K562 (cell line): Measurements from ENCODE around the gene HECW1. TPM values are rescaled to one million over a fixed set of nuclear protein-coding genes. Genes with fewer than 3 reads are reported as not detected.
A peak's percentile ranks its signal among the peaks of the same experiment; 100 is the strongest.

Experiments used
- ATF1 ChIP-seq, 2 experiments: fragments of 450-650 bp in 1 of 2; IDR thresholded peaks; 2 replicates each; pipeline ENCODE4 v1.6.1; 2016; ENCODE audit warnings: missing compliant biosample characterization in 1 of 2, missing genetic modification characterization in 1 of 2
- ATF3 ChIP-seq, 2 experiments: fragments of 450-650 bp in 1 of 2; sonication (generic) in 1 of 2; formaldehyde crosslinking in 1 of 2; IDR thresholded peaks in 1 of 2; conservative IDR thresholded peaks in 1 of 2; 2 replicates each; pipeline versions ENCODE4 v1.6.1 to v1.8.1; 2016 to 2023; ENCODE audit warnings: mild to moderate bottlenecking in 2 of 2, moderate library complexity in 2 of 2, inconsistent platforms in 1 of 2, missing genetic modification reagents in 1 of 2
- ELF1 ChIP-seq: fragments of 200-800 bp; sonication (Bioruptor generic); IDR thresholded peaks from 2 replicates; pipeline ENCODE4 v1.6.1; 2016; ENCODE audit warnings: missing genetic modification characterization, missing compliant biosample characterization
- L3MBTL2 ChIP-seq: fragments of 450-650 bp; IDR thresholded peaks from 2 replicates; pipeline ENCODE4 v1.6.1; 2016; ENCODE audit warnings: mild to moderate bottlenecking, moderate library complexity
- MGA ChIP-seq: fragments of 450-650 bp; IDR thresholded peaks from 2 replicates; pipeline ENCODE4 v1.6.1; 2016; ENCODE audit warnings: mild to moderate bottlenecking, moderate library complexity
- MITF ChIP-seq: IDR thresholded peaks from 2 replicates; pipeline ENCODE4 v1.6.1; 2014; ENCODE audit warnings: antibody characterized with exemption
- NR2C1 ChIP-seq, 2 experiments: fragments of 450-650 bp; IDR thresholded peaks; 2 replicates each; pipeline ENCODE4 v1.6.1; 2017; ENCODE audit warnings: mild to moderate bottlenecking in 2 of 2, antibody characterized with exemption in 1 of 2, inconsistent platforms in 1 of 2, missing compliant biosample characterization in 1 of 2, missing genetic modification characterization in 1 of 2
- RCOR1 ChIP-seq, 2 experiments: IDR thresholded peaks; 2 replicates each; pipeline ENCODE4 v1.6.1; 2012; ENCODE audit warnings: low read depth in 2 of 2, low read length in 2 of 2, borderline replicate concordance in 1 of 2, improper control_type of control experiment in 1 of 2
- SAP30 ChIP-seq: fragments of 200-600 bp; sonication (generic); IDR thresholded peaks from 2 replicates; pipeline ENCODE4 v1.6.1; 2012; ENCODE audit warnings: borderline replicate concordance, low read depth, mild to moderate bottlenecking, moderate library complexity, low read length, control low read depth, inconsistent platforms; ENCODE audit not compliant: insufficient read depth, poor library complexity, severe bottlenecking
- ZNF316 ChIP-seq: fragments of 450-650 bp; IDR thresholded peaks from 2 replicates; pipeline ENCODE4 v1.6.1; 2016
- polyA plus RNA-seq, 8 experiments: library from polyadenylated mRNA; depleted of rRNA in 4 of 8; stranded (reverse) in 5 of 8; unstranded in 3 of 8; fragments of >200 nt; fragmentation: Nextera tagmentation in 2 of 8; fragmentation: Illumina TruSeq in 1 of 8; extraction: Ambion mirVana in 2 of 8; extraction: Trizol in 1 of 8; gene quantifications; 2 replicates each; pipeline versions ENCODE4 v1.2.1 to v1.2.3, GENCODE V29; 2011 to 2014; ENCODE audit warnings: inconsistent platforms in 1 of 8, missing spikeins in 1 of 8
- total RNA-seq, 7 experiments: library from RNA; depleted of rRNA in 6 of 7; stranded (reverse); fragments of >200 nt in 6 of 7; fragmentation: Illumina TruSeq in 2 of 7; extraction: Trizol in 2 of 7; gene quantifications; 2 replicates each; pipeline versions ENCODE4 v1.2.1 to v1.2.3, GENCODE V29; 2011 to 2021; ENCODE audit warnings: low replicate concordance in 1 of 7

HECW1 gene
- total and polyA plus RNA-seq, 9 of the 15 experiments (the other 6 are each of a cell fraction or from before 2014, with no cell fraction given), result 0.07 to 0.31 (median 0.13) TPM; not detected in 4

GRCh38 chr7:43248961-43249822 is 136.7 kb downstream of the HECW1 start (continued):
- TF ChIP-seq MGA, result peak; percentile 39; the same call in 1 of the 2 replicates
- TF ChIP-seq ELF1 (tag), result peak; percentile 70
- TF ChIP-seq ZNF316, result peak; percentile 46; the same call in 1 of the 2 replicates
- TF ChIP-seq ATF1 (CRISPR knock-in tag; IDR thresholded peaks at IDR 0.05), result no peak
- peak; percentile 35; the same call in 1 of the 2 replicates for TF ChIP-seq ATF1 (tag; IDR thresholded peaks at IDR 0.05)
- TF ChIP-seq SAP30, result no peak
- TF ChIP-seq L3MBTL2, result 0 out of 2 replicates have a peak, but pooled peaks have one; percentile 28
- no peak for TF ChIP-seq NR2C1 (IDR thresholded peaks at IDR 0.05)
- 0 out of 2 replicates have a peak, but pooled peaks have one; percentile 53 for TF ChIP-seq NR2C1 (tag; IDR thresholded peaks at IDR 0.05)
- no peak for TF ChIP-seq MITF
- TF ChIP-seq RCOR1 (IDR thresholded peaks at IDR 0.05; ENCODE audit: borderline replicate concordance in 1 of 2, low read depth in 2 of 2, low read length in 2 of 2), result peak in 1 of 2 experiments; percentile 12; a peak in 1 of 4 replicates
- TF ChIP-seq ATF3 (IDR thresholded peaks at IDR 0.05), result peak; percentile 29; the same call in 1 of the 2 replicates
- TF ChIP-seq ATF3 (CRISPR knock-in tag; conservative IDR thresholded peaks at IDR 0.05), result no peak
